ENCODE results near the gene DRGX.

The DRGX gene

GRCh38 chr10:49383853-49384252 is 12.0 kb downstream of the DRGX start:
- no peak for DNase-seq (ENCODE audit: low read depth in 1 of 2, low spot score in 1 of 2)

- DNase-seq (ENCODE audit: low read depth in 1 of 2, low spot score in 1 of 2), result no peak
Measured at GRCh38 chr10:49382826-49383225, 13.1 kb downstream of the DRGX start.

DNA sequence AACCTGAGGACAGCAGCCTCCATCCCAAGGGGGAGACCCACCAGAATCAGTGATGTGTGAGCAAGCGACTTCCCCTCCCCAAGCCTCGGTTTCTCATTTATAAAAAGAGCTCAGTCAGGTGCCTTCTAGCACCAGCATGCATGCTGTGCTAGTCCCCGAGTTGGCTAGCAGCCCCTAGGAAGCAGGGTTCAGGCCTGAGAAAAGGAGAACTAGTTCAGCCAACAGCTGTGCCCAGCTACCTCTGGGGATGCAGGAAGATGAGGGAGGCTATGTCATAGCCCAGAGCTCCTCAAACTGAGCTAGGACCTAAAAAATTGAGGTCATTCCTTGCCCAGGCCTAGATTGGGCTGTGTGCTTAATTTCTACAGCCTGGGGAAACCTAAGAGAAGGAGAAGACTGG is 13.7 kb downstream of the DRGX start:
- no peak for DNase-seq (ENCODE audit: low read depth in 1 of 2, low spot score in 1 of 2)

DNA sequence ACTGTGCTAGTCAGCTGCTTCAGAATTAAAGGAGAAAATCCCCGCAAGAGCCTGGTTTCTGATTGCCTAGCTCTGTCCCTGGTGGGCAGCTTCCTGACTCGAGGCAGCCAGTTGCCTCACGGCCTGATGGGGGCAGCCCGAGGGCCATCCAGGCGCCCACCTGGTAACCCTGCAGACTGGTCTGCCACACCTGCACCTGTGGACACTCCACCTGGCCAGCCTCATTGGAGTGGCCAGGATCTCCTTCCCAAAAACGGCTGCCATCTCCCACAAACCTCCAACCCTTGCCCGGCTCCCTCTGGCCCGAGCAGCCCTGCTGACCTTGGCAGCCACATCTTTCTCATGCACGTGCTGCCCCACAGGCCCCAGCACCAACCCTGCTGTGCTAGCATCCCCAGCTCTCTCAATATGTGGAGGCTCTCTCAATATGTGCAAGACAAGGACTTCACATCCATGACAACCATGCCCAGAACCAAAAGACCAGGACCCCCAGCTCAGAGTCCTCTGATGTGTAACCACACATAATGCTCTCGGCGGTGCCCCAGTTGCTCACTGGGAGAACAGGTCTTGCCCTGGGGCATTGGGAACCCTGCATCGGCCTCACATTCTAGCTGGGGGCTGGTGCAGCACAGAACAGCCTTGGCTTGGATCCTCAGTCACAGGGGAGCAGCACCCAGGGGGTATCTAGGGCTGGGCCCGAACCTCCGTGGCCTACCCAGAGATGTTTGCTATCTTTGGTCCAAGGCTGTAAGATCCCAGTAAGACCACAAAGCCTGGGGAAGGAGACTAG is 14.6 kb downstream of the DRGX start:
- no peak for DNase-seq (ENCODE audit: low read depth in 1 of 2, low spot score in 1 of 2)

DNA sequence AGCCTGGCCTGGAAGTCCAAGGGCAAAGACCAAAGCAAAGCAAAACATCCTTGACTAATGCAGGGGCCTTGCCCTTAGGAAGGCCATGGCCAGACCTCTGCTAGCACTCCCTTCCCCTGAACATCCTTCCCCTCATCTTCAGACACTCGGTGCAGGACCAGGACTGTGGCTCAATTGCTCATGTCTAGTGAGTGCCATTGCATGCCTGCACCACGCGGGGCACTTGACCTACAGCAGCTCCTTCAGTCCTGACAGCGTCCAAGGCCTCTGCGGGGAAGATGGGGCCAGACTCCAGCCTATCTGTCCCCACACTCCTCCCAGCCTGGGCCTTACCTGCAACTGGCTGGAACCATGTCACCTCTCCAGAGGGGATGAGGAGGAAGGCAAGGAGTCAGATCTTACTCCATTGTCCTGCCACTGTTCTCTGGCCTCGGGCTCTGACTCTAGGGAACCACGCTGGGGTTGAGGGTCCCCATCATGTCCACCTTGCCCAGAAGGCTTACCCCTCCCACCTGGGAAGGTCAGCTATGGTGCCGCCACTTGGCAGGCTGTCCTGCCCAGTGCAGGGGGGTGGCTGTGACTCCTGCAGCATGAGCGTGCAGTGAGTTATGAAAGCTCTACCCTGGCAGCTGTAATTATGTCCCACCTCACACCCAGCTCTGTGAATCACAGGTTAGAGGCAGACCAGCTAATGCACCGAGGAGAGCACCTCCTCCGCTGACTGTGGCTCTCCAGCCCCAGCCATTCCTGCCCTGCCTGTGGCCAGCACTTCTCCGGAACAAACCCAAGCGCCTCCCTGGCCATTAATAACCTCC is 16.1 kb downstream of the DRGX start:
- no peak for DNase-seq (ENCODE audit: low read depth in 1 of 2, low spot score in 1 of 2)

DNA sequence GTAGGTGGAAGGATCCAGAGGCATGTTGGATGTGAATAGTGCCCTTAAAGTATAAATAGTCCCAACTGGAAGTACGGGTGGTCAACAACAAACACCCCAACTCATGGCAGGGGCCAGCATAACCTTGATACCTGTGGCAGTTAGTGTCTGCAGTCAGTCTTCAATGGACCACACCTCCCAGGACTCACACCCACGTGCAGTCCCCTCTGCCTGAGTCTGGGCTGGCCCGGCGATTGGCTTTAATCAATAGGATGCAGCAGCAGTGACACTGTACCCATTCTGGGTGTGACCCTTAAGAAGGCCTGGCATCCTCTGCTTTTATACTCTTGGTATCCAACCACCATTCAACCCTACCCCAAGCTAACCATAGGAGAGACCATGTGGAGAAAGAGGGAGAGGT is 18.6 kb downstream of the DRGX start:
- no peak for DNase-seq (ENCODE audit: low read depth in 1 of 2, low spot score in 1 of 2)

GRCh38 chr10:49375611-49376010 is 20.3 kb downstream of the DRGX start:
- no peak for DNase-seq (ENCODE audit: low read depth in 1 of 2, low spot score in 1 of 2)

- no peak for DNase-seq (ENCODE audit: low read depth in 1 of 2, low spot score in 1 of 2)
Measured at GRCh38 chr10:49374740-49375139, 21.1 kb downstream of the DRGX start.

- DNase-seq (ENCODE audit: low read depth in 1 of 2, low spot score in 1 of 2), result no peak
Measured at GRCh38 chr10:49373361-49373760, 22.5 kb downstream of the DRGX start.

DNA sequence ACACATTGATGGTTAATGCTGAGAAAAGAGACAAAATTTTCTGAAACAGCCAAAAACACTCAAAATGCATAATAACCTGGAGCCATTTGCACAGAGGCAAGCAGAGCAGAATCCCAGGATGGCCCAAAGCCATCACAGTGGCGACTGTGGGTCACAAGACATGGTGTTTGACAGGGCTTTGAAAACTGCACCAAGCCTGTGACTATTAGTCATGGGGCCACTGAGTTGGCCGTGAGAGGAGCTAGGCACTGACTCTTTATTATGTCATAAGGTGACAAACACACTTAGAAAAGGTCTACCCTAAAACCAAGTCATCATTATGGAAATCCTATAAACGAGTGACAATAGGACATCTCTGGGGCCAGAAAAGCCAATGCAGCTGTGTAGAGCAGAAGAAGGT is 23.9 kb downstream of the DRGX start:
- no peak for DNase-seq (ENCODE audit: low read depth in 1 of 2, low spot score in 1 of 2)

- DNase-seq (ENCODE audit: low read depth in 1 of 2, low spot score in 1 of 2), result no peak
Measured at GRCh38 chr10:49370326-49371100, 25.4 kb downstream of the DRGX start.

GRCh38 chr10:49369216-49370162 is 26.4 kb downstream of the DRGX start:
- no peak for DNase-seq (ENCODE audit: low read depth in 1 of 2, low spot score in 1 of 2)

- no peak for DNase-seq (ENCODE audit: low read depth in 1 of 2, low spot score in 1 of 2)
Measured at GRCh38 chr10:49368256-49368655, 27.6 kb downstream of the DRGX start.

DNA sequence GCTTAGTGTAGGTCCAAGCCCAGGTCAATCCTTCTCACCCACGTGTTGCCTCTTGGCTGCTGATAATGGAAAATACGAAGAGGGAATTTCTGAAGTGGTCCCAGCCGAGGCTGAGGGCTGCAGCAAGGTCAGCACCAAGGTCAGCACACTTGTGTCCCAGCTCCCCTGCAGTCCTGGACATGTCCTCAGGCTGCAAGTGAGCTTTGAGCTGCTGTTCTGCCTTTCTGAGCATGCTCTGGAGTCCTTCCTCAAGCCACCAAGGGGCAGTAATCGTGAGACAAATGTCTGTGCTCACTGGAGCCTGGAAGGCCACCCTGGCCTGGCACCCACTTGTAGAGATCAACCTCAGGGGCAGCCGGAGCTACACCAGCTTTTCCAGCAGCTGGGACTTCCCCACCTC is 28.3 kb downstream of the DRGX start:
- DNase-seq (ENCODE audit: low read depth in 1 of 2, low spot score in 1 of 2), result no peak

DNA sequence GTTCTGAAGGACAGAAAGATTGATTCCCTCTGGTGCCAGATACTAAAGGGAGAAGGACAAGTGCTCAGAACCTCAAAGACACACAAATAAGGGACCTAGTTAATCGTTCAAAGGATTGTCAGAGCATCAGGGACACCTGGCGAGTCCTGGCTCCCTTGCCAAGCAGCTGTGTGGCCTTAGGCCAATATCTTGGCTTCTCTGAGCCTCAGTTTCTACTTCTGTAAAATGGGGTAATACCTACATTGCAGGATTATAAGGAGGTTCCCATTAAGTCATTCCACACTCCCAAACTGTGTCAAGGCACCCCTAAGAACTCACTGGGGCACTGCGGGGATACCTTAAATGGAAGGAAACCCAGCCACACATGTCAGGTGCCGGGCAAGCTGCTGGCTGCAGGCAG is 29.4 kb downstream of the DRGX start:
- no peak for DNase-seq (ENCODE audit: low read depth in 1 of 2, low spot score in 1 of 2)

DNA sequence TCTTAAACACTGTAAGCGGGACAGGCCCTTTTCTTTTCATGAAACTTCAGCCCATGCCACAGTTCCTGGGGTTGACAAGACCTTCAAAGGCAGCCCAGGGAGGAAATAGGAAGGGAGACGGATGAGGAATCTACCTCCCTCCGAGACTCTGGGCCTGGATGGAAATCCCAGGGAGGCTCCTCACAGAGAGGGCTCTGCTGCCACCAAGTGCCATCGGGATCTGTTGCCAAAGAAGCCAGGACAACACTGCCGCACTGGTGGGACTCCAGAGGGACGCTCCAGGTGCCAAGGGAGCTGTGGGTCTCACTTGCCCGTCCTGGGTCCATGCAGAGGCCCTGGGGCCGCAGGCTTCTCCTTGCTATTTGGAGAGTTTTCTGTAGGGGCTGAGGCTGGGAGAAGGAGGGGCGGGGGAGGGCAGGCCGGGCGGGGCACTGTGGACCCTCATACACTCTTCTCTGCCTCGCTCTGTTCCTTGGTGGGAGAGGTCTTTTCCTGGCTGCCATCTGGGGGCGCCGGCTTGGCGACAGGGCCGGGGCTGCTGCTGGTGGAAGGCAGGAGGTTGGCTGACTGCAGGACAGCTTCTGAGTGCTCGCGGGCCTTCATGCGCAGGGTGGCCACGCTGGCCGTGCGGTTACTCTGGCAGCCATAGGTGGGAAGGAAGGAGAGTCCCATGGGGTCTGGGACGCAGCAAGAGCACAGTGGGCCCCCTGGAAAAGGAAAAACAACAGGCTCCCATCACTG is 30.0 kb downstream of the DRGX start:
- no peak for DNase-seq (ENCODE audit: low read depth in 1 of 2, low spot score in 1 of 2)

DNA sequence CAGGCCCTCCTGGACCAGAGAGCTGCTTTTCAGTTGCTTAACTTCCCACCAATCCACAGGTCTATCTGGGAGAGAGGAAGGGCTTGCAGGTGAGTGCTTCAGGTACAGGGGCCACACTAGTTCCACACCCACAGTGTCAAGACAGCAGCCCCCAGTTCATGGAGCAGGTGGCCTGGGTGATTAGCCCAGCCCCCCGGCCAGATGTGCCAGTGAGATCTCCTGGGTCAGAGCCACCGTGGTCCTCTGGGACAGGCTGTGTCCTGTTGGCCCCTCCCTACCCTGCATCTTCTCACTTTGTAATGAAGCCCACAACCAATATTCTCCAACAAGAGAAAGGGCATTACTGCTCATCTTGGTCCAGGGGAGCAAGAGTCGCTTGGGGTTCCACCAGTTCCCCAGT is 30.6 kb downstream of the DRGX start:
- DNase-seq (ENCODE audit: low read depth in 1 of 2, low spot score in 1 of 2), result no peak

GRCh38 chr10:49364747-49365146 is 31.1 kb downstream of the DRGX start:
- DNase-seq (ENCODE audit: low read depth in 1 of 2, low spot score in 1 of 2), result no peak

DNA sequence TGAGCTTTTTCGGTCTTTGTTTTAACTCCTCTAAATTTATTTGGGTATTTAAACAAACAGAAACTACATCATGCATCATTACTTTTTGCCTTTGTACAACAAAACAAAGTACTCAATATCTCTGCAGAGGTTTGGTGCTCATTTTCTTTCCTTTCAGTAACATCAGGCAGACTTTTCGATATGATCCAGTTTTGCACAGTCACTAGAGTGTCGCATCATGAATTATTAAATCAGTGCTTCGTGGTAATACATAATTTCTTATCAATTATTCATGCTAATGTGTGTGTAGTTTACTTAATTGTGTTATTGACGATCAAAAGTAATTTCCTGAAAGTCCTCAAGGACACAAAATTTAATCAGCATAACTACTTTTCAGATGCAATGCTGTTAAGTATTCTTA is 31.8 kb downstream of the DRGX start:
- no peak for DNase-seq (ENCODE audit: low read depth in 1 of 2, low spot score in 1 of 2)

Measured in activated T-helper 1 cell treated with anti-CD3 and anti-CD28 coated beads, Interleukin-2, amount 50 U/mL, for 16 hours (primary cell).